Astrocyte (in vitro differentiated cells and primary cell): ENCODE data around the gene STX16. TPM values are rescaled to one million over a fixed set of nuclear protein-coding genes. Genes with fewer than 3 reads are reported as not detected.

Experiments used
- DNase-seq: peaks from one replicate; pipeline ENCODE4 v3.0.0-alpha.2; 2010; ENCODE audit warnings: low read depth
- FAIRE-seq: peaks from 2 replicates; lab custom pipeline; 2011; peaks lifted over from hg19 to GRCh38; lab: Jason Lieb, UNC
- H2AFZ ChIP-seq: 2 replicates; pipeline ENCODE4 v1.6.0; 2012; ENCODE audit warnings: low read depth, low read length, inconsistent platforms
- H3K27ac ChIP-seq: 2 replicates; pipeline ENCODE4 v1.5.1; 2011; ENCODE audit warnings: low read depth, low read length, inconsistent platforms
- H3K27me3 ChIP-seq: 2 replicates; pipeline ENCODE4 v1.6.0; 2011; ENCODE audit warnings: low read length, inconsistent platforms; ENCODE audit not compliant: insufficient read depth
- H3K36me3 ChIP-seq: 2 replicates; pipeline ENCODE4 v1.5.1; 2011; ENCODE audit warnings: low read length, inconsistent platforms; ENCODE audit not compliant: insufficient read depth
- H3K4me1 ChIP-seq: 2 replicates; pipeline ENCODE4 v1.5.1; 2011; ENCODE audit warnings: low read length, inconsistent platforms; ENCODE audit not compliant: insufficient read depth
- H3K4me2 ChIP-seq: 2 replicates; pipeline ENCODE4 v1.6.0; 2012; ENCODE audit warnings: low read length, inconsistent platforms
- H3K4me3 ChIP-seq: 2 replicates; pipeline ENCODE4 v1.5.1; 2011; ENCODE audit warnings: low read depth, mild to moderate bottlenecking, low read length, inconsistent platforms; ENCODE audit not compliant: insufficient read depth
- H3K79me2 ChIP-seq: 2 replicates; pipeline ENCODE4 v1.6.0; 2012; ENCODE audit warnings: mild to moderate bottlenecking, low read length, inconsistent platforms; ENCODE audit not compliant: insufficient read depth
- H3K9ac ChIP-seq: 2 replicates; pipeline ENCODE4 v1.6.0; 2012; ENCODE audit warnings: mild to moderate bottlenecking, low read length, inconsistent platforms
- H3K9me3 ChIP-seq: 2 replicates; pipeline ENCODE4 v1.5.1; 2012; ENCODE audit warnings: low read depth, mild to moderate bottlenecking, low read length, inconsistent platforms; ENCODE audit not compliant: insufficient read depth
- H4K20me1 ChIP-seq: 2 replicates; pipeline ENCODE4 v1.6.0; 2012; ENCODE audit warnings: low read length, inconsistent platforms; ENCODE audit not compliant: insufficient read depth
- H3K27ac Mint-ChIP-seq: one replicate; pipeline ENCODE4 v1.8.0; 2021; ENCODE audit warnings: mild to moderate bottlenecking, mixed read lengths; ENCODE audit not compliant: unreplicated experiment
- H3K27me3 Mint-ChIP-seq: one replicate; pipeline ENCODE4 v1.8.0; 2021; ENCODE audit warnings: low read depth, mixed read lengths; ENCODE audit not compliant: unreplicated experiment
- H3K36me3 Mint-ChIP-seq: one replicate; pipeline ENCODE4 v1.8.0; 2021; ENCODE audit warnings: low read depth, mixed read lengths; ENCODE audit not compliant: unreplicated experiment
- H3K4me1 Mint-ChIP-seq: one replicate; pipeline ENCODE4 v1.8.0; 2021; ENCODE audit warnings: low read depth, mixed read lengths; ENCODE audit not compliant: unreplicated experiment
- H3K4me3 Mint-ChIP-seq: one replicate; pipeline ENCODE4 v1.8.0; 2021; ENCODE audit warnings: mild to moderate bottlenecking, moderate library complexity, mixed read lengths; ENCODE audit not compliant: unreplicated experiment
- H3K9me3 Mint-ChIP-seq: one replicate; pipeline ENCODE4 v1.8.0; 2021; ENCODE audit warnings: mild to moderate bottlenecking, mixed read lengths; ENCODE audit not compliant: unreplicated experiment
- CTCF ChIP-seq: IDR thresholded peaks from 2 replicates; pipeline ENCODE4 v1.5.1; 2011; ENCODE audit warnings: low read depth, mild to moderate bottlenecking, inconsistent platforms, low read length, moderate library complexity; ENCODE audit not compliant: insufficient read depth
- EZH2 ChIP-seq: IDR thresholded peaks from 2 replicates; pipeline ENCODE4 v1.6.1; 2012; ENCODE audit warnings: mild to moderate bottlenecking, low read length, inconsistent platforms; ENCODE audit not compliant: insufficient read depth
- total RNA-seq: library from RNA; stranded (reverse); gene quantifications from 2 replicates; pipeline ENCODE4 v1.2.1, GENCODE V29; 2021

The STX16 gene
- total RNA-seq, 1 donor from 2014 or later = 59.3 TPM

GRCh38 chr20:58709013-58709702 lies 58.1 kb downstream of the STX16 start:
- no peak for TF ChIP-seq EZH2
- no peak for TF ChIP-seq CTCF
- no peaks in the 10 kb centered on the region for H3K9me3 Mint-ChIP-seq
- DNase-seq (no peak), FAIRE-seq (no peak)
- H3K27me3 Mint-ChIP-seq = no peaks in the 10 kb centered on the region
- H3K4me1 Mint-ChIP-seq = peaks cover 2% of the 10 kb centered on the region
- Histone ChIP-seq H3K27ac (no peak overlapping the region), H3K4me3 (no peak overlapping the region), H3K27me3 (no peaks in the 10 kb centered on the region), H3K4me2 (no peak overlapping the region), H3K9me3 (no peaks in the 10 kb centered on the region), H3K4me1 (no peaks in the 10 kb centered on the region), H3K9ac (no peak overlapping the region), H3K36me3 (peaks cover 4% of the 10 kb centered on the region), H4K20me1 (no peaks in the 10 kb centered on the region), H2AFZ (no peak overlapping the region), H3K79me2 (no peaks in the 10 kb centered on the region)
- peaks cover 13% of the 10 kb centered on the region for H3K36me3 Mint-ChIP-seq
- no peak overlapping the region for H3K27ac Mint-ChIP-seq
- no peak overlapping the region for H3K4me3 Mint-ChIP-seq

- Mint-ChIP-seq H3K27ac (no peak overlapping the region), H3K27me3 (no peaks in the 10 kb centered on the region), H3K36me3 (peaks cover 10% of the 10 kb centered on the region), H3K4me1 (peaks cover 2% of the 10 kb centered on the region), H3K9me3 (no peaks in the 10 kb centered on the region), H3K4me3 (no peak overlapping the region)
- no peak overlapping the region for H3K9ac ChIP-seq
- DNase-seq = no peak
- no peaks in the 10 kb centered on the region for H3K4me1 ChIP-seq
- H3K4me3 ChIP-seq = no peak overlapping the region
- no peak overlapping the region for H3K4me2 ChIP-seq
- no peak for TF ChIP-seq EZH2
- TF ChIP-seq CTCF = no peak
- FAIRE-seq = no peak
- H3K79me2 ChIP-seq = no peaks in the 10 kb centered on the region
- H3K36me3 ChIP-seq = no peaks in the 10 kb centered on the region
- H4K20me1 ChIP-seq = no peaks in the 10 kb centered on the region
- no peak overlapping the region for H2AFZ ChIP-seq
- no peaks in the 10 kb centered on the region for H3K27me3 ChIP-seq
- H3K9me3 ChIP-seq = no peaks in the 10 kb centered on the region
- no peak overlapping the region for H3K27ac ChIP-seq
These were observed 58.6 kb downstream of the STX16 start for GRCh38 chr20:58709703-58710039.

GRCh38 chr20:58710481-58711265 lies 59.6 kb downstream of the STX16 start:
- Histone ChIP-seq H3K4me3 (no peak overlapping the region), H2AFZ (no peak overlapping the region), H3K9ac (no peak overlapping the region), H3K9me3 (no peaks in the 10 kb centered on the region), H3K27ac (no peak overlapping the region), H3K36me3 (no peaks in the 10 kb centered on the region), H3K4me2 (no peak overlapping the region), H3K79me2 (no peaks in the 10 kb centered on the region), H3K27me3 (no peaks in the 10 kb centered on the region), H4K20me1 (no peaks in the 10 kb centered on the region), H3K4me1 (no peaks in the 10 kb centered on the region)
- peaks cover 9% of the 10 kb centered on the region for H3K36me3 Mint-ChIP-seq
- TF ChIP-seq CTCF (no peak), EZH2 (no peak)
- H3K27me3 Mint-ChIP-seq = no peaks in the 10 kb centered on the region
- no peaks in the 10 kb centered on the region for H3K4me1 Mint-ChIP-seq
- H3K9me3 Mint-ChIP-seq = no peaks in the 10 kb centered on the region
- FAIRE-seq = no peak
- H3K4me3 Mint-ChIP-seq = no peak overlapping the region
- DNase-seq = no peak
- no peak overlapping the region for H3K27ac Mint-ChIP-seq
